Heart right ventricle (tissue), 16 donors: ENCODE measurements around the gene PLSCR5. TPM values are rescaled to one million over a fixed set of nuclear protein-coding genes. Genes with fewer than 3 reads are reported as not detected.

Experiments used
- ATAC-seq, 8 donors: fragments of 200-7000 bp; cut with Tn5 transposase; one replicate each; pipeline ENCODE4 v1.9.1; 2020; ENCODE audit warnings: mild to moderate bottlenecking in 8 of 8, moderate library complexity in 8 of 8, moderate number of reproducible peaks in 1 of 8
- DNase-seq, 2 donors: peaks; one replicate each; pipeline ENCODE4 v3.0.0-alpha.2; 2020
- H3K27ac ChIP-seq, 10 donors: fragments of 200-600 bp; sonication (generic) in 2 of 10; one replicate each; pipeline versions ENCODE4 v1.5.0 to v1.8.0; 2020 to 2022; ENCODE audit warnings: mild to moderate bottlenecking in 3 of 10
- H3K27me3 ChIP-seq, 7 donors: fragments of 200-600 bp; one replicate each; pipeline ENCODE4 v1.8.0; 2021 to 2022; ENCODE audit warnings: mild to moderate bottlenecking in 2 of 7
- H3K36me3 ChIP-seq, 9 donors: fragments of 200-600 bp; sonication (generic) in 1 of 9; one replicate each; pipeline versions ENCODE4 v1.5.0 to v1.8.0; 2020 to 2022; ENCODE audit warnings: mild to moderate bottlenecking in 2 of 9
- H3K4me1 ChIP-seq, 9 donors: fragments of 200-600 bp; sonication (generic) in 1 of 9; one replicate each; pipeline versions ENCODE4 v1.5.0 to v1.8.0; 2020 to 2022; ENCODE audit warnings: mild to moderate bottlenecking in 4 of 9
- H3K4me3 ChIP-seq, 10 donors: fragments of 200-600 bp; sonication (generic) in 2 of 10; one replicate each; pipeline versions ENCODE4 v1.5.0 to v1.8.0; 2020 to 2022; ENCODE audit warnings: mild to moderate bottlenecking in 7 of 10, moderate library complexity in 2 of 10
- H3K9me3 ChIP-seq, 11 donors: fragments of 200-600 bp in 10 of 11; sonication (generic) in 2 of 11; one replicate each; pipeline versions ENCODE4 v1.5.0 to v1.8.0; 2013 to 2022; ENCODE audit warnings: mild to moderate bottlenecking in 2 of 11, control low read depth in 1 of 11, moderate library complexity in 1 of 11
- CTCF ChIP-seq, 9 donors: fragments of 200-600 bp; sonication (generic) in 2 of 9; IDR thresholded peaks; one replicate each; pipeline versions ENCODE4 v1.5.0 to v1.8.0; 2021 to 2022; ENCODE audit warnings: antibody characterized with exemption in 9 of 9, mild to moderate bottlenecking in 5 of 9, moderate library complexity in 1 of 9
- WGBS, 2 donors: extraction: QIAGEN DNeasy Blood & Tissue Kit; methylation state at CpG; one replicate each; pipeline ENCODE4 v1.1.7; 2013; ENCODE audit warnings: inconsistent platforms in 1 of 2; 5-methylcytosine and 5-hydroxymethylcytosine counted together
- intact Hi-C, 10 donors: fragments of 100-400 bp; cut with DNase I; formaldehyde crosslinking; loops; one replicate each; pipeline versions ENCODE4 v1.11.1 to v1.14.2; 2022
- long read RNA-seq, 3 donors: library from polyadenylated mRNA; unstranded; transcript quantifications; one replicate each; pipeline ENCODE4 v2.0.0, GENCODE V29; 2020 to 2021
- polyA plus RNA-seq, 2 donors: library from polyadenylated mRNA; stranded (reverse); fragments of 200-250 nt; gene quantifications; one replicate each; pipeline ENCODE4 v1.2.3, GENCODE V29; 2013
- total RNA-seq, 10 donors: library from RNA; stranded (reverse); fragmentation: NEBNext Ultra II Directional in 3 of 10; extraction: Animal tissue kit (Norgen Biotek cat#: 25700) in 3 of 10; gene quantifications; one replicate each; pipeline versions ENCODE4 v1.2.1 to v1.2.4, GENCODE V29; 2021 to 2023
- donor health status: Arrhythmogenic right ventricular cardiomyopathy.
- donor health status: ischemic (EF 13 %, LVEDD 7.1; RV severe dilation, severe dysfunction).
- donor health status: healthy with polysubstance abuse.
- donor health status: DM: no; HTN: yes; CAD: no.
- donor health status: DM: no; HTN: no; CAD: no.
- donor health status: ischemic (EF 25% LVEDD 6.9; RV normal size, moderate dysfunction).
- donor health status: ischemic (EF 25% LVEDD 5.7; RV mildly dilated, moderate dysfunction).
- donor health status: healthy.
- donor health status: DM: yes; HTN: yes; CAD: no.
- donor health status: Ischemic cardiomyopathy.
- donor health status: ischemic (EF 35%, LVEDD 5.7; RV mildly dilated, moderate dysfunction).
- donor health status: nonischemic (EF 11% LVEDD 7.7; RV severe dilation, severe dysfunction).
- donor health status: DM: yes; HTN: yes; CAD: no.
- donor health status: PGD.
- donor health status: ischemic (EF 29% LVEDD 5.4; RV normal size, mild dysfunction).
- donor health status: nonischemic (EF 23%, LVEDD 6.1; RV moderate dilation, normal function).

Gene PLSCR5
- not detected for total RNA-seq
- polyA plus RNA-seq: not detected
- long read RNA-seq, donor 1: 0 reads
- long read RNA-seq, donor 2: 0 reads
- long read RNA-seq, donor 3: 0 reads

- Histone ChIP-seq H3K4me3 (no peak within 1 kb of the TSS), H3K9me3 (no peaks in the 10 kb centered on the region), H3K27me3 (peaks cover 0 to 6% (median 0%) of the 10 kb centered on the region in 7 donors), H3K4me1 (no peaks in the 10 kb centered on the region), H3K27ac (no peak within 1 kb of the TSS), H3K36me3 (no peaks in the 10 kb centered on the region)
- 21 to 24% methylated on average over 3 of the region's 3 CpGs for WGBS, 2 donors
- no peak for TF ChIP-seq CTCF (IDR thresholded peaks at IDR 0.05)
- no peak for ATAC-seq
- no peak for DNase-seq
- intact Hi-C loops: no loop called here
Observed at GRCh38 chr3:146605106-146605505, at the start of gene PLSCR5. TSS of gene PLSCR5 (minus strand) at chr3:146605346. CDS start at chr3:146605212, 134 bp downstream.

GRCh38 chr3:146653978-146654377, 48.8 kb upstream of the PLSCR5 start:
- WGBS, 2 donors: 73 to 74% methylated on average over 3 of the region's 3 CpGs
- Histone ChIP-seq H3K36me3 (no peaks in the 10 kb centered on the region), H3K27me3 (no peaks in the 10 kb centered on the region), H3K4me3 (no peak overlapping the region), H3K9me3 (peaks cover 0 to 5% (median 0%) of the 10 kb centered on the region in 11 donors), H3K4me1 (peaks cover 0 to 5% (median 0%) of the 10 kb centered on the region in 9 donors), H3K27ac (no peak overlapping the region)
- intact Hi-C loops: no loop called here
- ATAC-seq (no peak), DNase-seq (no peak)
- no peak for TF ChIP-seq CTCF (IDR thresholded peaks at IDR 0.05)

- no peaks in the 10 kb centered on the region for H3K9me3 ChIP-seq
- intact Hi-C loops: no loop called here
- H3K27ac ChIP-seq: no peak overlapping the region
- DNase-seq: no peak
- no peaks in the 10 kb centered on the region for H3K36me3 ChIP-seq
- H3K4me1 ChIP-seq: peaks cover 0 to 5% (median 0%) of the 10 kb centered on the region in 9 donors
- ATAC-seq: peak in 2 of 8 donors; percentile 25 to 42
- TF ChIP-seq CTCF (IDR thresholded peaks at IDR 0.05): no peak
- WGBS, 2 donors: 74 to 76% methylated on average over 2 of the region's 2 CpGs
- no peak overlapping the region for H3K4me3 ChIP-seq
- no peaks in the 10 kb centered on the region for H3K27me3 ChIP-seq
Observed at GRCh38 chr3:146650691-146651442, 45.7 kb upstream of the PLSCR5 start.

- H3K4me1 ChIP-seq: peaks cover 0 to 5% (median 0%) of the 10 kb centered on the region in 9 donors
- TF ChIP-seq CTCF (IDR thresholded peaks at IDR 0.05): no peak
- ATAC-seq (no peak), DNase-seq (no peak)
- no peak overlapping the region for H3K27ac ChIP-seq
- WGBS, 2 donors: 74 to 88% methylated on average over 4 of the region's 4 CpGs
- no peaks in the 10 kb centered on the region for H3K9me3 ChIP-seq
- intact Hi-C loops: no loop called here
- H3K4me3 ChIP-seq: no peak overlapping the region
- H3K36me3 ChIP-seq: no peaks in the 10 kb centered on the region
- H3K27me3 ChIP-seq: no peaks in the 10 kb centered on the region
Observed at GRCh38 chr3:146646261-146646660, 41.1 kb upstream of the PLSCR5 start.
